Suprapubic skin (tissue), 3 donors: ENCODE data around the gene AGAP1.

Source experiments
- POLR2A ChIP-seq, 2 donors: fragments of 450-650 bp; IDR thresholded peaks; one replicate each; pipeline ENCODE4 v1.6.1; 2017; ENCODE audit warnings: antibody characterized with exemption in 2 of 2, mild to moderate bottlenecking in 2 of 2, moderate library complexity in 2 of 2
- TF ChIP-seq, protein P1 (sequence below), 2 donors: fragments of 200-600 bp in 1 of 2; fragments of 450-650 bp in 1 of 2; sonication (generic) in 1 of 2; IDR thresholded peaks; one replicate each; pipeline ENCODE4 v1.5.1; 2016 to 2019; ENCODE audit warnings: antibody characterized with exemption in 2 of 2, mild to moderate bottlenecking in 1 of 2, moderate library complexity in 1 of 2

GRCh38 chr2:236155406-236155805 is 661.6 kb downstream of the AGAP1 start:
- TF ChIP-seq, protein P1, sequence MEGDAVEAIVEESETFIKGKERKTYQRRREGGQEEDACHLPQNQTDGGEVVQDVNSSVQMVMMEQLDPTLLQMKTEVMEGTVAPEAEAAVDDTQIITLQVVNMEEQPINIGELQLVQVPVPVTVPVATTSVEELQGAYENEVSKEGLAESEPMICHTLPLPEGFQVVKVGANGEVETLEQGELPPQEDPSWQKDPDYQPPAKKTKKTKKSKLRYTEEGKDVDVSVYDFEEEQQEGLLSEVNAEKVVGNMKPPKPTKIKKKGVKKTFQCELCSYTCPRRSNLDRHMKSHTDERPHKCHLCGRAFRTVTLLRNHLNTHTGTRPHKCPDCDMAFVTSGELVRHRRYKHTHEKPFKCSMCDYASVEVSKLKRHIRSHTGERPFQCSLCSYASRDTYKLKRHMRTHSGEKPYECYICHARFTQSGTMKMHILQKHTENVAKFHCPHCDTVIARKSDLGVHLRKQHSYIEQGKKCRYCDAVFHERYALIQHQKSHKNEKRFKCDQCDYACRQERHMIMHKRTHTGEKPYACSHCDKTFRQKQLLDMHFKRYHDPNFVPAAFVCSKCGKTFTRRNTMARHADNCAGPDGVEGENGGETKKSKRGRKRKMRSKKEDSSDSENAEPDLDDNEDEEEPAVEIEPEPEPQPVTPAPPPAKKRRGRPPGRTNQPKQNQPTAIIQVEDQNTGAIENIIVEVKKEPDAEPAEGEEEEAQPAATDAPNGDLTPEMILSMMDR (IDR thresholded peaks at IDR 0.05), result no peak
- no peak for TF ChIP-seq POLR2A (IDR thresholded peaks at IDR 0.05)
